SK-N-SH treated with all-trans-retinoic acid at 6 μM for 48 hours (cell line): Measurements from ENCODE around the gene ASB7.

ENCODE experiments used
- PATZ1 ChIP-seq: fragments of 250-450 bp; sonication (Bioruptor Pico); IDR thresholded peaks from 2 replicates; pipeline ENCODE4 v1.8.0; 2020; ENCODE audit warnings: mild to moderate bottlenecking, moderate library complexity, borderline replicate concordance
- RARB ChIP-seq: fragments of 250-450 bp; sonication (Bioruptor Pico); IDR thresholded peaks from 2 replicates; pipeline ENCODE4 v1.8.0; 2021; ENCODE audit warnings: mild to moderate bottlenecking, moderate library complexity
- ZNF70 ChIP-seq: fragments of 450-650 bp; formaldehyde crosslinking; IDR thresholded peaks from 2 replicates; pipeline ENCODE4 v1.5.0; 2020; ENCODE audit warnings: mild to moderate bottlenecking, moderate library complexity

GRCh38 chr15:100628746-100629145 lies 26.4 kb downstream of the ASB7 start:
- no peak for TF ChIP-seq RARB (CRISPR knock-in tag)
- no peak for TF ChIP-seq PATZ1
- no peak; the same call in 1 of the 2 replicates for TF ChIP-seq ZNF70 (CRISPR knock-in tag)
